CD4-positive, alpha-beta T cell treated with Interleukin-4 for 4 hours (primary cell): Measurements from ENCODE around the gene PTPRN2.

Experiments used
- DNase-seq: peaks from one replicate; pipeline ENCODE4 v3.0.0-alpha.2; 2020

Gene PTPRN2

DNA sequence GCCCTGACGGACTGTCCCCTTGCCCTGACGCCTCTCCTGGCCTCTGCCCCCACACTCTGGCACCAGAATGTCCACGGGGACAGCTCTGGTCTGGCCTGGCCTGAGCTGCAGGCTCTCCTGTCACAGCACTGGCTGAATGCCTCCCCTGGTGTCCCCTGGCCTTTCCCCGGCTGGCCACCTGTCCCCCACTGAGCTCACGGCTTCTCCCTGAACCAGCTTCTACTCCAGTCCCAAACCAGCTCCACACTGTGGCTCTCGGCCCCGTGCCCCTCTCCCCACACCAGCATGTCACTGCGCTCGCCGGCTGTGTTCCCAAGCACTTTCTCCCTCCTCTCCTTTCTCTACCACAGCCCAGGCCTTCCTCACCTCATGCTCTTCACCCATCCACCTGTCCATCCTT is 864.4 kb downstream of the PTPRN2 start:
- no peak for DNase-seq

DNA sequence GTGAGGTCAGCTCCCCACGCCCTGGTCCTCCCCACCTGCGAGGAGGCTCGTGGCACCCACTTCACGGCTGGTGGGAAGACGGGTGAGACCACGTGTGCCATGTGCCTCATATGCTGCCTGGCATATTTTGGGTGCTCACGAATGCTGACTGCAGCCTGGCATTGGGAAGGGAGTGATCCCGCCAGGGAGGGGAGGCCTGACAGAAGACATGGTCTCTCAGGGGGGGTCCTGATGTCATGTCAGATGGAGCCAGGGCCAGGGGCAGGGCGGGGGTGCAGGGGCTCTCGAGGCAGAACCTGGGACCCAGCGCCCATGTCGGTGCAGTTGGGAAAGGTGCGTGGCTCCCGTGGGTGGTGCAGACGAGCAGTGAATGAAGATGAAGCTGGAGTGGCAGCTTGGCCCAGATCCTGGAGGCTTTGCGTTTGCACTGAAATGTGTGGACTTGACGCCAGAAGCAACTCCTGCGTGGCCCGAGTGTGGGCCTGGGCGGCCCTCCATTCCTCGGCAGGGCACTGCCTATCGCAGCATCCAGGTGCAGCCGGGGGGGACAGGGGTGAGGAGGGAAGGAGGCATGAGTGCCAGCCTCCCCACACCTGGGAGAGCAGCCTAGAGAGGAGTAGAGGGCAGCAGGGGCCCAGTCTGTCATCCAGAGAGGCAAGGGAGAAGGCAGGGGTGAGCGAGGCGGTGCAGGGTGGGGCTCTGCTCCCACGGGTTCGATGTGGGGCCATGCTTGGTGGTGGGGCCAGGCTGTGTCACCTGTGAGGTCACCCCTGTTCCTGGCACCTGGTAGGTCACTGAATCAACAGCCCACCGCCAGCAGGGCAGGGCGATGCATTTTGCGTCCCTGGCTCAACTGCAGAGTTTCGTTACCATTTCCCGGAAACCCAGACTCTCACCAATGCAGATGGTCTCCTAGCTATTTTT is 865.2 kb downstream of the PTPRN2 start:
- no peak for DNase-seq

DNA sequence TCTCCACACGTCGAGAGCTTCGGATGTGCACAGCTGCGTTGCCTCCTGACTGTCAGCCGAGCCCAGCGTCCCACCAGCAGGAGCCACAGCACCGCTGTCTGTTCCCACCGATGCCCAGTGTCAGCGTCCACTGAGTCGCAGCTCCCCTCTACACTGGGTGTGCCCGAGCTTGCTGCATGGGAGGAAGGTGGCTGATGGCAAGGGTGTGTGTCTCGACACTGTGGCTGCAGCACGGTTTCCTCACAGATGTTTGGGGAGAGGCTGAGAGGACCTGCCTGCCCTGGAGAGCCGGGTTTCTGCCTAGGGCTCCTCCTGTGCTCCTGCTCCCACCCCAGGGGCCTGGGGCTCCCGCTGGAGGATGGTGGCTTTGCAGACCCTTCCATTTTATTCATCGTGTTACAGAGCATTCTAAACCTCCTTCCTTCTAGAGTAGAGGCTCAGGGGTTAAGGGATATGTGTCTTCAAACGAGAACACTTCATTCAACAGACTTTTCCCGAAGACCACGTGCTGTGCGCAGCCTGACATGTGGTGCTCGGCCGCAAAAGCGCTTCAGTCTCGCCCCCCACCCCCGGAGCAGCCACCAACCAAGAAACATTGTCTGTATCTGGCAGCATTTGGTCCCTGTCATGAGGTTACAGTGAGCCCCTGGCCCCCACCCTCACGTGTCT is 866.0 kb downstream of the PTPRN2 start:
- DNase-seq, result no peak

DNA sequence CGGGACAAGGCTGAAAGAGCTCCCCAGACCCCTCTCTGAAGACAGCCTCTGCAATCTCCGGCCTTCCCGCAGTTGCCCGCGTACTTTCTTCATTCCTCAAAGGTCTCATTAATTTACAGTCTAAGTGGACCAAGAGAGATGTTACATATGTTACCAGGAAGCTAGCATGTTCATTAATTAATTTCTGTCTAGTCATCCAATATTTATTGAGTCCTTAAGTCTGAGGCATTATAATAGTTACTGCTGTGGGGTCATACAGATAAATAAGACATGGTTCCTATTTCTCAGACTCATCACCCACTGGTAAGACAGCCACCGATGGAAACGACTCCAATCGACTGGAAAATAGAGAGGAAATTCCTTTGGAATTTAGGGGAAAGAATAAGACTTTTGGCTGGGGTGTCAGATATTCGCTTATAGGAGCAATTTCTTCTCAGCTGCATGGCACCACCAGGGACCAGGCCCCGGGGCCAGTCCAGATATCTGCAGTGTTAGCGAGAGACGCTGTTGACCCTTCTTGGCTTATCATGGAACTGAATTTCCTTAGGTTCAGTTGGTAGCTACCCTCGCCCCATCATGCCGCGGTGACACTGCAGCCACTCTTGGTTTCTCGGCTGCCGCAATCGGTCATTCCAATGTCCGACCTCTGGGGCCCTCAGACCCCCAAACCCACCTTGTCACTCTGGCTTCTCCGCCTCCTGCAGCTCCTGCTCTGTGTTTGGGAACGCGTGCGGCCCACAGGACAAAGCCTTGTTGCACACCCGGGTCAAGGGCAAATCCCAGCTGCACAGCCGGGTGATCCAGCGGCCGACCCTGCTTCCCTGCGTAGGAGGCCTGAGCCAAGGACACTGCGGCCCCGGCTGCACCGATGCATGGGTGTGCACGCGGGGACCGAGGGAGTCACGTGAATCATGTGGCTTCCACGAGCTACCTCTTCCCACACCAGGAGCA is 867.6 kb downstream of the PTPRN2 start:
- DNase-seq, result no peak

DNA sequence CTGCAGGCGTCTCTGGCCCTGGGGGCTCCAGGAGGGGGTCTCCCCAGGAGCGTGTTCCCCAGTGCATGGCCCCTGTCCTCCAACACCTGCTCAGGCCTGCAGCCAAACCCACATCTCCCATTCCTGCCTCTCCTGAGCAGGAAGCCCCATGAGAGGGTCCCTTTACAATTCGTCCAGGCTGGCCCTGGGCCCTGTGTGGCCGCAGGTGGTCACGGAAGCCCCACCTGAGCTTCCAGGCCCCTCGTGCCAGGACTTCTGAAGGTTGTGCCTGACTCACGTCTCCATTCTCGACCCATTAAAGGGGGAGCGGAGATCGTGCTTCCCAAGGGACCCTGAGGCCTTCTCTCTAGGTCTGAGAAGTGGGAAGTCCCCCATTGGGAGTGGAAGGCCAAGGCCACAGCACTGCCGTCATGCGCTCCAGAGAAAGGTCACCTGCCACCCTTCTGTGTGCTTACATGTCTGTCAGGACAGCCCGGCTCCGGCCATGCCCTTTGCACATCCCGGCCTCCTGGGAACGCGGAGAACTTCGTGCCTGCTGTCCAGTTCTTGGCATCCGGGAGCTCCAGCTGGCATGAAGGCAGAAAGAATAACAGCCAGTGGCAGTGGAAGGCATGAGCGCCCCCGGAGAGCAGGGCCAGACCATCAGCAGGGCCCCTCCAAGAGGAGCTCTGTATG is 868.5 kb downstream of the PTPRN2 start:
- DNase-seq, result no peak

DNA sequence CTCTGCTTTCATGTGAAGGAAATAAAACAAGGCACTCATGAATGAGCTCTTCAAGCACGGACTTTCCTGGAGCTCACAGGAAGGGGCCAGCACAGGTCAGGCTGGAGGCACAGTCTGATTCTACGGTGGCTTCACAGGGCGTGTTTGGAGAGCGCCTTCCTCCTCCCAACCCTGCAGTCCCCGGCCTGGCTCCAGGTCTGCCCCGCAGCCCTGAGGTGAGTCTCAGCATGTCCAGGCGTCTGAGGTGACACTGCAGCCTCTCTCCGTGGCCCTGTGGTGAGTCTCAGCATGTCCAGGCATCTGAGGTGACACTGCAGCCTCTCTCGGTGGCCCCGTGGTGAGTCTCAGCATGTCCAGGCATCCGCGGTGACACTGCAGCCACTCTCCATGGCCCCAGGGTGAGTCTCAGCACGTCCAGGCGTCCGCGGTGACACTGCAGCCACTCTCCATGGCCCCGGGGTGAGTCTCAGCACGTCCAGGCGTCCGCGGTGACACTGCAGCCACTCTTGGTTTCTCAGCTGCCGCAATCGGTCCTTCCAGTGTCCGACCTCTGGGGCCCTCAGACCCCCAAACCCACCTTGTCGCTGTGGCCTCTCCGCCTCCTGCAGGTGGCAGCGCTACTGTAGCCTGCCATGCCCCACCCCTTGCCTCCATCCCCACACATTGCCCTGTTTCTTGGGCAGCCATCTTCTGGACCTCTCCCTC is 869.2 kb downstream of the PTPRN2 start:
- DNase-seq, result no peak

DNA sequence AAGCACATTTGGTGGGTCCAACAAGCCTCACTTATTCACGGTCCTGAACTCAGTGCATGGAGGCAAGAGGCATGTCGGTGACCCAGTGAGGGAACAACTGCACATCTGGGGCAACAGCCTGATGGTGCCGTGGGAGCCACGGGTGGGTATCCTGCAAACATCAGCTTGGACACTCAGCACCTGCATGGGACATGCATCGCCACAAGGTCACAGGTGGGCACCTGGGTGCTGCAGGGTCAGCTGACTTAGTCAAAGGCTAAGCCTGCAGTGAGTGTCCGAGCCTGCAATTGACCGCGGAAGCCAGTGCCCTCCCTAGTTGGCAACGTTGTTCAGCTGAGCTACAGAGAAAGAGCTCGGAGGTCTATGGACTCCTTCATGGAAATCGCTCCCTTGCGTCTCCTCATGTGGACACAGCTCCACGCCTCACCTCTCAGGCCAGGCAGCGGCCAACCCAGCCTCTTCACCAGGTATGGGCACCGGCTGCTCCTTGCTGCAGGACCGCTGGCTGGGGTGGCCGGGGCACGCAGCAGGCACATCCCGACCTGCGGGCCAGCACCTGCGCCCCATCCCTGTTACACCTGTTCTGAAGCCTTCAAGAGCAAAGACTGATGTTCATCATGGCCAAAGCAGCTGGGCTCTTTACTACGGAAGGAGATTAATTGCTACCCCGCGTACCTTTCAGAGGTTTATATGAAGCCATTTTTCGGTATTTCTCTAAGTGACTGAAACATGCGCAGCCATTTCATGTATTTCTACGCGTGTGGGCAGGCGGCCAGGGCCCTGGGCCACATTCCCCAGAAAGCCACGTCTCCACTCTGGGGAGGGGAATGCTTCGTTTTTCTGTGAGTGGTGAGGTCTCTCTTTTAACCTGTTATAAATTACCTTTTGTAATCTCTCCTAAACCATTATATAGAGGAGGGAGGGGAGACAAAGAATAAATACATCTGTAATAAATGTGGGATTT is 870.1 kb downstream of the PTPRN2 start:
- DNase-seq, result no peak

DNA sequence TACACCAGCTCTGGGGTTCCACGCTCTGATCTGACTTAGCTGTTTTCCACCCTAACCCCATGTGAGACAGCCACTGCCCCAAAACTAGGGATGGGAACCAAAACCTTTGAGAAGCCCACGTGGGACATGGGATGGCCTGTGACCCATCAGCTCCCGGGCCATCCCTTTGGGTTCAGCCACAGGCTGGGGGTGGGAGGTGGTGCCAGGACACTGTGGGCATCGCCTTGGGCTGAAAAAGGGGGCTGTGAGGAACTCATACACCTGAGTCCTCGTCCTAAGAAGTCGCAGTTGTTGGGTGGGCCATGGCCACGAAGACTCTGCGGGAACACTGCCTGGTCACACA is 871.7 kb downstream of the PTPRN2 start:
- no peak for DNase-seq

DNA sequence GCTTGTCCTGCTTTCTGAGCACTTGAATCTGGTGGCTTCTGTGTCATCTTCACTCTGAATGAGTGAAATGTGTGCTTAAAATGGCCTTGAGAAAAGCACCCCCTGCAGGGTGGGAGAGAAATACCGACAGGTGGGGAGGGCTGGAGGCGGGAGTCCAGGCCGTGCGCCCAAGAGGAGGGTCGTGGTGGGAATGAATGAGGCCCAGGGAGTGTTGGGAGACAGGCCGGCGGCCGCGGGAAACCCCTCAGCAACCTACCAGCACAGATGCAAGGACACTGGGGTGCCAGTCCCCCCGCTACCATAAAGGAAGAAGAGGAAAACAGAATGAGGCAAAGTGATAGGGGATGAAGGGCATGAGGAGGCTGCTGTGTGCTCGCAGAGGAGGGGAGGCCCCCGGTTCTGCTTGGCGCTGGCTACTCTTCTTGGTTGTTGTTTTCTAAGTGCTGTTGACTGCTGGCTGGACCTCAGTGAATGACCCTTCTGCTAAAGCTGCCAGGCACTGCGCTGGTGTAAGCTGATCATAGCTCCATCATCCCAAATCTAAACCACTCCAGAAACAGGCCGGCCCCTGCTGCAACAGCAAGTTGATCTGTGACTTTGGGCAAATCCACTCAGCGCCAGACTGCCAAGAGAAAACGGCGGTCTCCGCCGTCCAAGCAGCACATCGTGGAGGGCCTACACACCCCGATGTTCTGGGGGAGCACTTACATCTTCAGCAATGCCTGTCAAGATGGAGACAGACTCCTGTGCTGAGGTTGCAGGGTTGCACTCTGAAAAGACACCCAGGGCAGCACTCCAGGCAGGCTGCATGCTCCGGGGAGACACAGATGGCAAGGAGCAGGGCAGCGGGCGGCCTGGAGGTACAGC is 872.3 kb downstream of the PTPRN2 start:
- DNase-seq, result no peak

DNA sequence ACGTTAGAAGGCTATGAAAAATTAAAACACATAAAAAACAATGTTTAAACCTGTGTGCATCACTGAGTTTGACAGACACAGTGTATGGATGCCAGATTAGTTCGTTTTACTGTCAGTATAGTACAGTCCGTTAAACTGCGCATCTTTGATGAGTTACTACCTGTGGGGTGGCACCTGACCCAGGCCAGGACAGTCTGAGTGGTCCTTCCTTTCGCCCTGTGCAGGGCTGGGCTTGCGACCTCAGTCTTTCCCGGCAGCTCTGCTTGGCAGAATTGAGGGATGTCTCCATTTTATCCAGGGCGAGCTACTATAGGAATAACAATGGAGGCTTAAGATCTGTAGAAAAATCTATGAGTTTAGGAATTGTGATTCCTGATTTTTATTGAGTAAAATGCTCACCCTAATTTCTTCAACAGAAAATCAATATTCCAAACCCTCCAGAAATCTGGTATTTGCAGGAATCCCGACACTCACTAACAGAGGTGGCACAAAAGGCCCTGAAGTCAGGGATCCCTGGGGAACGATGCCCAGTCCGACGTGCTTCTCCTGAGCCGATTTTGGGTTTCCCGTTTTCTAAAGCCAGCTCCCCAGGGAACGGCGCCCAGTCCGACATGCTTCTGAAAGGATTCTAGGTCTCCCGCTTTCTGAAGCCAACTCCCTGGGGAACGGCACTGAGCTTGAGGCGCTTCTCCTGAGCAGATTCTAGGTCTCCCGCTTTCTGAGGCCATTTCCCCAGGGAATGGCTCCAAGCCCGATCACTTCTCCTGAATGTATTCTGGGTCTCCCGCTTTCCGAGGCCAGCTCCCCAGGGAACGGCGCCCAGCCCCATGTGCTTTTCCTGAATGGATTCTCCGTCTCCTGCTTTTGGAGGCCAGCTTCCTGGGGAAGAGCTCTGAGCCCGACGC is 873.2 kb downstream of the PTPRN2 start:
- DNase-seq, result no peak

DNA sequence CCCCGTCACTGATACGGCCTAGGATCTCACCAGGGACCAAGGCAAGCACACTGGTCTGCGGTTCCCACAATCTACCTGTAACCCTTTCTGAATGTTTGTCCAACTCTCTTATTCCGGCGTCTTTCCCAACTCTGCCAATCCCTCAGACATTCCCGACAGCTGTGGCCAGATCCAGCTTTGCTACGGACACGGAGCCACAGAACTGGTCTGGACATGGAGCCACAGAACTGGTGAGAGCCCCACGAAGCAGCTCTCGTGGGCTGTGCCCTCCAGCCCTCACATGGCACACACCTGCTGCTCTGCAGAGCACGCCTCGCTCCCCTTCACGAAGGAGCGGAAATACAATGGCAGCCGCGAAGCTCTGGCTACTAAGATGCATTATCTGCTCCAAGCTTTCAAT is 874.0 kb downstream of the PTPRN2 start:
- no peak for DNase-seq

DNA sequence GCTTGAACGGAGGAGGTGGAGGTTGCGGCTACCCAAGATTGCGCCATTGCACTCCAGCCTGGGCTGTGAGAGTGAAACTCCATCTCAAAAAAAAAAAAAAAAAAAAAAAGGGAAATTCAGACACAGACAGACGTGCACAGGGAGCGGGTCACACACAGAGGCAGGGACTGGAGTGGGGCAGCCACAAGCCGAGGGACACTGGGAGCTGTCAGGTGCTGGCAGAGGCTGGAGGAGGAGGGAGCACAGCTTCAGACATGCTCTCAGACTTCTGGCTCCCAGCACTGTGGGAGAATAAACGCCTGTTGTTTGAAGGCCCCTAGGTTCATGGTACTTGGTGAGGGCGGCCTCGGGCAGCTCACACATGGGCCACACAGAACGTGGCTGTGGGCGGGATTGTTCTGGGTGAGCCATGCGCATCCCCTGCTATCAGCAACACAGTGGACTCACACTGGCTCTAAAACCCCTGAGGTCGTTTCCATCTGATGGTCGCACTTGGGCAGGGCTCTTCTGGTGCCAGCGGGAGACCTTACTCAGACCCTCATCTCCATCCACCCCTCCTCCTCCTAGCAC is 874.9 kb downstream of the PTPRN2 start:
- DNase-seq, result no peak

DNA sequence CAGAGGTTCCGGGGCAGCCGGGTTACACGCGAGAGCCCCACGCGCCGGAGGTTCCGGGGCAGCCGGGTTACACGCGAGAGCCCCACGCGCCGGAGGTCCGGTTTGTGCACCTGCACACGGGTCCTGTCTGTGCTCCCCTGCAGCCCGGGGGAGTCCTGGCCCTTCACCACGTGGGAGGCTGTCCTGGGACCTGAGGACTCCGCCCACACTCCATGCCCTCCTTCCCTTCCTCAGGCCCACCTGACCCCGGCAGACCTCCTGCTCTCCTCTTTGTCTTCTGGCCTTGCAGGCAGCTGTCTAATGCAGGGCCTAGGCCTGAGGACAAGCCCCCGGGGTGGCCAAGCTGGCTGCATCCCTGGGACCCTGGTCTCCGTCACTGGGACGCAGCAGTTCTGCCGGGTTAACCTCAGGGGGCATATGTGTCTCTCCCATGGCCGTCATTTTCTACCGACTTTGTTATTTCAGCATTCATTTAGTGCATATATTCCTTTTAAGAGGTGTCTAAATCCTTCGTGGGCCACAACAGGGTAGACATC is 876.2 kb downstream of the PTPRN2 start:
- DNase-seq, result no peak

DNA sequence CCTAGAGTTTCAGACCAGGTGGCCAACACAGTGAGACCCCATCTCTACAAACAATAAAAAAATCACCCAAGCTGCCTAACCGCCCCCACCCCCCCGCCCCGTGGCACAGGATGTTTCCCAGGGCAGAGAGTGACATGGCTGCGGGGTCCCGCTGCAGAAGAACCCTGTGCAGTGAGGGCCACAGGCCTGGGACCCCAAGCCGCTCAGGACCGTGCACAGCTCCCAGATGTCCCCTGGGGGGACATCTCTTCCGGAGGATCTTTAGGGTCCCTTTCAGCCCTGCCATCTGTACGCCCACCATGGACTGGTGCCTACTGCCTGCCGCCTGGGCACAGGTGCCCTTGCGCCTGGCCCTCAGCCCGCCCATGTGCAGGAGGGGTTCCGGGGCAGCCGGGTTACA is 877.2 kb downstream of the PTPRN2 start:
- DNase-seq, result no peak

DNA sequence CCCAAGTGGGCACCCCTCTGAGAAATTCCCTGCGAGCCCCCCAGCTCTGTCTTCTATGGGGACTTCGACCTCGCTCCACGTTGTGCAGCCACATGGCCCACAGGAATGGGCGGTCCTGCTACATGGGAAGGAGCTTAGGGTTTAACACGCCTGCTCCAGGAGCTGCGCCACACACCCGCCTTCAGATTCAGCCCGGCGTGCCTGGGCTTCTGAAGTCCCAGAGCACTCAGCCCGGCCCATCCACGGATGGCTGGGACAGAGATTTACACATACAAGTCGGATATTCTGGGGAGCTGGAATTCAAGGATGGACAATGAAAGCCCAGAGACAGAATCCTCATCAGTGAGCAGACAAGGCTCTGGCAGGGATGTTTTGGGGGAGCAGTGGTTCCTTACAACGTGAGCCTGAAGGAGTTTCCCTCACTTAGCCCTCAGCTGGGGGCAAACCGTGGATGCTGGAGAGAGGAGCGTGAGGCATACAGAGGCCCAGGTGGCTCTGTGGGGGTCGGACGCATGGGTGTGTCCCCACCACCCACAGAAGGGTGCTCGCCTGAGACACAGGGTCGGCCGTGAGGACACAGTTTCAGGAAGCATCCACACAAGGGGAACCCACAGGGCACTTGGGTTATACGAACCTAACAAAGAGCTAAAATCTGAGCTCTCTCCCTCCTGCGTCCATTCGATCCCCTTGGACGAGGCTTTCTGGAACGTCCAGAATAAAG is 877.9 kb downstream of the PTPRN2 start:
- no peak for DNase-seq

DNA sequence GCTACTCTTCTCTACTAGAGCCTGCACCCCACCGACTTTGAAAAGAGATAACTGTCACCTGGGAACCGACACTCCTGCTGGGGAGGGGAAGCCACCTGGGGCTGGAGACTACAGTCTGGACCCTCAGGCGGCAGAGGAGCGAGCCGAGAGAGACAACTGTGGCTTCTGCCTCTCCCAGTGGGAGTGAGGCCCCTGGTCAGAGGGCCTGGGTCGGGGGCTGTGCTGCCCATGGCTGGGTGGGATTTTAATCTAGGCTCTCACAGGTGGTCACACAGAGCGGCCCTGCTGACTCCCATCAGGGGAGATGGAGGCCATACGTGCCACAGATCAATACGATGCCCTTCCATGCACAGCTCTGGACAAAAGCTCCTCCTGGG is 878.7 kb downstream of the PTPRN2 start:
- no peak for DNase-seq
